Measurements from ENCODE around the gene ZNF280C.

DNA sequence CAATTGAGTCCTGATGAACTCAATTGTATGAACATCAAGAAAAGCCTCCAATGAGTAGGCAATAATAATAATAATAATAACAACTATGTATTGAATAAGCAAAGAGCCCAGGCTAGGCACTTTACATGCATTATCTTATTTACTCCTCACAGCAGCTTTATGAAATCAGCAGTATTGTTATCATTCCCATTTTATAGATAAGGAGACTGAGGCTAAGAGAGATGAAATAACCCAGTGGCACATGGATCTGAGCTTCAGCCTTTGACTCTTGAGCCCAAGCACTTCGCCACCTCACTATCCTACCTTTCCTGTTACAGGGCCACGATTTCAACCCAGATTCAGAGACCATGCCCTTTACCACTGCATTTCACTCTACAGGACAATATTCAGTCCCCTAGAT, 93.8 kb downstream of the ZNF280C start:
- TF ChIP-seq, protein P1, sequence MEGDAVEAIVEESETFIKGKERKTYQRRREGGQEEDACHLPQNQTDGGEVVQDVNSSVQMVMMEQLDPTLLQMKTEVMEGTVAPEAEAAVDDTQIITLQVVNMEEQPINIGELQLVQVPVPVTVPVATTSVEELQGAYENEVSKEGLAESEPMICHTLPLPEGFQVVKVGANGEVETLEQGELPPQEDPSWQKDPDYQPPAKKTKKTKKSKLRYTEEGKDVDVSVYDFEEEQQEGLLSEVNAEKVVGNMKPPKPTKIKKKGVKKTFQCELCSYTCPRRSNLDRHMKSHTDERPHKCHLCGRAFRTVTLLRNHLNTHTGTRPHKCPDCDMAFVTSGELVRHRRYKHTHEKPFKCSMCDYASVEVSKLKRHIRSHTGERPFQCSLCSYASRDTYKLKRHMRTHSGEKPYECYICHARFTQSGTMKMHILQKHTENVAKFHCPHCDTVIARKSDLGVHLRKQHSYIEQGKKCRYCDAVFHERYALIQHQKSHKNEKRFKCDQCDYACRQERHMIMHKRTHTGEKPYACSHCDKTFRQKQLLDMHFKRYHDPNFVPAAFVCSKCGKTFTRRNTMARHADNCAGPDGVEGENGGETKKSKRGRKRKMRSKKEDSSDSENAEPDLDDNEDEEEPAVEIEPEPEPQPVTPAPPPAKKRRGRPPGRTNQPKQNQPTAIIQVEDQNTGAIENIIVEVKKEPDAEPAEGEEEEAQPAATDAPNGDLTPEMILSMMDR (conservative IDR thresholded peaks at IDR 0.05 in 1 of 2, IDR thresholded peaks at IDR 0.05 in 1 of 2; ENCODE audit: extremely low read depth in 1 of 2, insufficient read depth in 1 of 2, low read depth in 1 of 2, low read length in 2 of 2), result no peak
- TF ChIP-seq EZH2 (IDR thresholded peaks at IDR 0.05; ENCODE audit: borderline replicate concordance, low read length), result no peak

Data from mammary epithelial cell (primary cell).